A549 (cell line): Measurements from ENCODE around the gene PRSS12. TPM values are rescaled to one million over a fixed set of nuclear protein-coding genes. Genes with fewer than 3 reads are reported as not detected.

Experiments used
- ATAC-seq, 2 experiments: fragments of 200-7000 bp in 1 of 2; fragments of >200 bp in 1 of 2; cut with Nextera tagmentation in 1 of 2; cut with Tn5 transposase in 1 of 2; 3 replicates each; pipeline versions ENCODE4 v1.8.0 to v1.9.1; 2018 to 2020; ENCODE audit warnings: mild to moderate bottlenecking in 1 of 2, moderate library complexity in 1 of 2
- CTCF ChIA-PET: fragments of 300-600 bp; sonication (Branson Sonifier 250); formaldehyde crosslinking; extraction: SDS; loops from one replicate; lab custom pipeline; 2021; ENCODE audit warnings: antibody characterized with exemption, inconsistent platforms; lab: Yijun Ruan, JAX
- POLR2A ChIA-PET: fragments of 350-600 bp; formaldehyde crosslinking; extraction: SDS; loops from one replicate; lab custom pipeline; 2021; ENCODE audit warnings: antibody characterized with exemption, inconsistent platforms; lab: Yijun Ruan, JAX
- DNase-seq, 2 experiments: peaks; one replicate each; pipeline versions ENCODE4 v3.0.0 to v3.0.0-alpha.2; 2011 to 2016; ENCODE audit warnings: low read depth in 1 of 2, low spot score in 1 of 2
- FAIRE-seq: peaks from 2 replicates; lab custom pipeline; 2011; peaks lifted over from hg19 to GRCh38; lab: Jason Lieb, UNC
- H3K27ac ChIP-seq, 2 experiments: fragments of >200 bp; sonication (Bioruptor Twin); formaldehyde crosslinking; 3 replicates each; pipeline ENCODE4 v1.5.1; 2016 to 2017
- H3K4me1 ChIP-seq: fragments of >200 bp; sonication (Bioruptor Twin); formaldehyde crosslinking; 3 replicates; pipeline ENCODE4 v1.6.1; 2016
- H3K4me2 ChIP-seq: fragments of >200 bp; sonication (Bioruptor Twin); formaldehyde crosslinking; 3 replicates; pipeline ENCODE4 v1.6.1; 2016
- H3K4me3 ChIP-seq: fragments of >200 bp; sonication (Bioruptor Twin); formaldehyde crosslinking; 3 replicates; pipeline ENCODE4 v1.5.1; 2016
- H3K9me3 ChIP-seq: fragments of >200 bp; sonication (Bioruptor Twin); formaldehyde crosslinking; 3 replicates; pipeline ENCODE4 v1.6.1; 2016
- BHLHE40 ChIP-seq: IDR thresholded peaks from 2 replicates; pipeline ENCODE4 v1.6.1; 2012; ENCODE audit warnings: low read depth, low read length, inconsistent platforms
- CBX2 ChIP-seq: fragments of 200-600 bp; sonication (generic); IDR thresholded peaks from 2 replicates; pipeline ENCODE4 v1.6.1; 2016; ENCODE audit warnings: low read depth, mild to moderate bottlenecking, borderline replicate concordance
- CBX8 ChIP-seq: fragments of 200-600 bp; sonication (generic); IDR thresholded peaks from 2 replicates; pipeline ENCODE4 v1.6.1; 2016
- CHD4 ChIP-seq: fragments of 200-600 bp; sonication (generic); IDR thresholded peaks from 2 replicates; pipeline ENCODE4 v1.6.1; 2016; ENCODE audit warnings: antibody characterized with exemption, mild to moderate bottlenecking, borderline replicate concordance
- E2F6 ChIP-seq: IDR thresholded peaks from 2 replicates; pipeline ENCODE4 v1.6.1; 2012; ENCODE audit warnings: low read depth, borderline replicate concordance
- EHF ChIP-seq: fragments of 250-450 bp; sonication (Bioruptor Pico); IDR thresholded peaks from 2 replicates; pipeline ENCODE4 v1.5.0; 2020; ENCODE audit warnings: mild to moderate bottlenecking
- EHMT2 ChIP-seq: fragments of 200-600 bp; sonication (generic); IDR thresholded peaks from 2 replicates; pipeline ENCODE4 v1.6.1; 2016; ENCODE audit warnings: antibody characterized with exemption, low read depth, mild to moderate bottlenecking, moderate library complexity
- EP300 ChIP-seq, 2 experiments: fragments of >200 bp; sonication (Bioruptor Twin); formaldehyde crosslinking; IDR thresholded peaks; 2 replicates in 1 of 2; 3 replicates in 1 of 2; pipeline ENCODE4 v1.6.1; 2016 to 2017
- FOSL2 ChIP-seq, 2 experiments: fragments of 450-650 bp in 1 of 2; fragments of >200 bp in 1 of 2; sonication (Bioruptor Twin) in 1 of 2; formaldehyde crosslinking; IDR thresholded peaks; 2 replicates each; pipeline versions ENCODE4 v1.5.0 to v1.6.1; 2016 to 2020; ENCODE audit warnings: mild to moderate bottlenecking in 1 of 2, moderate library complexity in 1 of 2
- HOXA7 ChIP-seq: fragments of 250-450 bp; sonication (Bioruptor Pico); IDR thresholded peaks from 2 replicates; pipeline ENCODE4 v1.5.0; 2020; ENCODE audit warnings: mild to moderate bottlenecking, moderate library complexity
- HOXB13 ChIP-seq: fragments of 250-450 bp; sonication (Bioruptor Pico); IDR thresholded peaks from 2 replicates; pipeline ENCODE4 v1.5.0; 2020; ENCODE audit warnings: low read depth, mild to moderate bottlenecking, moderate library complexity
- HOXB5 ChIP-seq: fragments of 250-450 bp; sonication (Bioruptor Pico); IDR thresholded peaks from 2 replicates; pipeline ENCODE4 v1.5.0; 2020; ENCODE audit warnings: mild to moderate bottlenecking, moderate library complexity
- JUNB ChIP-seq: fragments of >200 bp; sonication (Bioruptor Twin); formaldehyde crosslinking; IDR thresholded peaks from 2 replicates; pipeline ENCODE4 v1.6.1; 2016
- KDM1A ChIP-seq: fragments of 200-600 bp; sonication (generic); IDR thresholded peaks from 2 replicates; pipeline ENCODE4 v1.6.1; 2016; ENCODE audit warnings: low read depth, mild to moderate bottlenecking
- KDM5A ChIP-seq: fragments of 200-600 bp; sonication (generic); IDR thresholded peaks from 2 replicates; pipeline ENCODE4 v1.6.1; 2016; ENCODE audit warnings: antibody characterized with exemption, mild to moderate bottlenecking
- MAFK ChIP-seq: fragments of 450-650 bp; IDR thresholded peaks from 2 replicates; pipeline ENCODE4 v1.6.1; 2014; ENCODE audit not compliant: partially characterized antibody
- NFE2L2 ChIP-seq: fragments of 150-350 bp; conservative IDR thresholded peaks from 2 replicates; pipeline ENCODE4 v1.6.1; 2014; ENCODE audit warnings: low read length
- NR3C1 ChIP-seq: fragments of >200 bp; sonication (Bioruptor Twin); formaldehyde crosslinking; IDR thresholded peaks from 3 replicates; pipeline ENCODE4 v1.6.1; 2017
- POLR2A ChIP-seq: IDR thresholded peaks from 2 replicates; pipeline ENCODE4 v1.6.1; 2012; ENCODE audit warnings: mild to moderate bottlenecking, low read length
- POLR2AphosphoS2 ChIP-seq: conservative IDR thresholded peaks from 2 replicates; pipeline ENCODE4 v1.6.1; 2012; ENCODE audit warnings: low read length, improper control_type of control experiment, inconsistent platforms
- REST ChIP-seq: fragments of 200-600 bp; sonication (generic); IDR thresholded peaks from 2 replicates; pipeline ENCODE4 v1.6.1; 2016; ENCODE audit warnings: antibody characterized with exemption, mild to moderate bottlenecking, moderate library complexity
- RFX5 ChIP-seq: fragments of 450-650 bp; IDR thresholded peaks from 2 replicates; pipeline ENCODE4 v1.7.1; 2014; ENCODE audit warnings: antibody characterized with exemption, mild to moderate bottlenecking, moderate library complexity
- RNF2 ChIP-seq: fragments of 200-600 bp; sonication (generic); IDR thresholded peaks from 2 replicates; pipeline ENCODE4 v1.6.1; 2016; ENCODE audit warnings: low read depth, mild to moderate bottlenecking, antibody characterized with exemption, moderate library complexity, borderline replicate concordance
- SMC3 ChIP-seq: fragments of >200 bp; sonication (Bioruptor Twin); formaldehyde crosslinking; IDR thresholded peaks from 3 replicates; pipeline ENCODE4 v1.6.1; 2018; ENCODE audit warnings: inconsistent platforms
- ZFP36 ChIP-seq: fragments of 450-650 bp; IDR thresholded peaks from 2 replicates; pipeline ENCODE4 v1.6.1; 2014; ENCODE audit warnings: borderline replicate concordance; ENCODE audit not compliant: partially characterized antibody
- WGBS: methylation state at CpG from one replicate; pipeline ENCODE4 v1.1.6; 2017; ENCODE audit errors: missing lambda C conversion rate; 5-methylcytosine and 5-hydroxymethylcytosine counted together
- polyA plus RNA-seq, 4 experiments: library from polyadenylated mRNA; depleted of rRNA in 3 of 4; stranded (reverse); fragments of >200 nt; fragmentation: RNase III in 1 of 4; extraction: RNeasy Plus Mini Kit Qiagen cat#74134 plus additional on column Dnase treatment in 1 of 4; gene quantifications; 2 replicates in 3 of 4; 3 replicates in 1 of 4; pipeline ENCODE4 v1.2.3, GENCODE V29; 2011 to 2017
- TF ChIP-seq, protein P1 (sequence below): fragments of >200 bp; sonication (Bioruptor Twin); formaldehyde crosslinking; IDR thresholded peaks from 3 replicates; pipeline ENCODE4 v1.6.1; 2016
- TF ChIP-seq, protein P2 (sequence below): fragments of 150-350 bp; IDR thresholded peaks from 2 replicates; pipeline ENCODE4 v1.6.1; 2014; ENCODE audit warnings: low read depth, mild to moderate bottlenecking, low read length

PRSS12 gene
- polyA plus RNA-seq, 2 of the 4 experiments (the other 2 are of a cell fraction): 0.34 to 0.36 TPM

DNA sequence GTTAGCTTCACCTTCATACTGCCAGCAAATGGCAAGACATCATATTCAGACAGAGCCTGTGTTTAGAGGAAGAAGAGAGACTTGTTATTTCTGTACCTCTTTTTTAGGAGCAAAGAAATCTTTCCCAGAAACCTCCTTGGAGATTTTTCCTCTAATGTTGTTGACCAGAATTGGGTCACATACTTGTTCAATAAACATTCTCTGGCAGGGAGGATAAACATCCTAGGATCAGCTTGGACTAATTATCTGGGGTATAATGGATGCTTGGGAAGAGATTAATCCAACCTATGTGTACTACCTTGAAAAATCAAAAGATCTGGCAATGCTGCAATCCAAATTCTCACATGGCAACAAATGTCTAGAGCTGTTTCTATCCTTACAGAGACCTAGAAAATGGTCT is 8.4 kb upstream of the PRSS12 start:
- H3K27ac ChIP-seq: no peak overlapping the region
- DNase-seq (no peak), FAIRE-seq (no peak), ATAC-seq (no peak)
- no peak overlapping the region for H3K4me3 ChIP-seq
- ChIA-PET POLR2A (no interaction called here), CTCF (interaction anchor here (3.6 kb wide), 1 partner anchor 8 kb away, joined by 13 read pairs; the partner anchor contains the start of gene PRSS12)
- no peak for TF ChIP-seq KDM1A
- TF ChIP-seq POLR2AphosphoS2: no peak
- no peak for TF ChIP-seq POLR2A
- no peak for TF ChIP-seq EP300 (IDR thresholded peaks at IDR 0.05)
- TF ChIP-seq, protein P1, sequence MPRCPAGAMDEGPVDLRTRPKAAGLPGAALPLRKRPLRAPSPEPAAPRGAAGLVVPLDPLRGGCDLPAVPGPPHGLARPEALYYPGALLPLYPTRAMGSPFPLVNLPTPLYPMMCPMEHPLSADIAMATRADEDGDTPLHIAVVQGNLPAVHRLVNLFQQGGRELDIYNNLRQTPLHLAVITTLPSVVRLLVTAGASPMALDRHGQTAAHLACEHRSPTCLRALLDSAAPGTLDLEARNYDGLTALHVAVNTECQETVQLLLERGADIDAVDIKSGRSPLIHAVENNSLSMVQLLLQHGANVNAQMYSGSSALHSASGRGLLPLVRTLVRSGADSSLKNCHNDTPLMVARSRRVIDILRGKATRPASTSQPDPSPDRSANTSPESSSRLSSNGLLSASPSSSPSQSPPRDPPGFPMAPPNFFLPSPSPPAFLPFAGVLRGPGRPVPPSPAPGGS: no peak
- no peak for TF ChIP-seq CHD4
- TF ChIP-seq E2F6: no peak
- TF ChIP-seq HOXB13 (CRISPR knock-in tag): no peak
- no peak for TF ChIP-seq CBX2
- no peak for TF ChIP-seq NR3C1
- no peak for TF ChIP-seq REST
- no peak for TF ChIP-seq HOXA7 (CRISPR knock-in tag)
- no peak for TF ChIP-seq JUNB
- TF ChIP-seq RNF2: no peak
- no peak for TF ChIP-seq BHLHE40
- TF ChIP-seq HOXB5: no peak
- TF ChIP-seq EHF: no peak
- no peak for TF ChIP-seq RFX5
- TF ChIP-seq NFE2L2: no peak
- H3K9me3 ChIP-seq: no peaks in the 10 kb centered on the region
- no peak overlapping the region for H3K4me2 ChIP-seq
- no peaks in the 10 kb centered on the region for H3K4me1 ChIP-seq

- DNase-seq: no peak
- Histone ChIP-seq H3K4me1 (no peaks in the 10 kb centered on the region), H3K27ac (no peak overlapping the region), H3K4me3 (no peak overlapping the region), H3K4me2 (no peak overlapping the region), H3K9me3 (no peaks in the 10 kb centered on the region)
- TF ChIP-seq EHF (no peak), ZFP36 (no peak), BHLHE40 (no peak), MAFK (no peak), CBX8 (no peak), NR3C1 (no peak), E2F6 (no peak), RNF2 (no peak), FOSL2 (IDR thresholded peaks at IDR 0.05) (no peak), FOSL2 (CRISPR knock-in tag; IDR thresholded peaks at IDR 0.05) (no peak), SMC3 (no peak), KDM5A (no peak), EHMT2 (no peak), RFX5 (no peak)
- TF ChIP-seq, protein P2, sequence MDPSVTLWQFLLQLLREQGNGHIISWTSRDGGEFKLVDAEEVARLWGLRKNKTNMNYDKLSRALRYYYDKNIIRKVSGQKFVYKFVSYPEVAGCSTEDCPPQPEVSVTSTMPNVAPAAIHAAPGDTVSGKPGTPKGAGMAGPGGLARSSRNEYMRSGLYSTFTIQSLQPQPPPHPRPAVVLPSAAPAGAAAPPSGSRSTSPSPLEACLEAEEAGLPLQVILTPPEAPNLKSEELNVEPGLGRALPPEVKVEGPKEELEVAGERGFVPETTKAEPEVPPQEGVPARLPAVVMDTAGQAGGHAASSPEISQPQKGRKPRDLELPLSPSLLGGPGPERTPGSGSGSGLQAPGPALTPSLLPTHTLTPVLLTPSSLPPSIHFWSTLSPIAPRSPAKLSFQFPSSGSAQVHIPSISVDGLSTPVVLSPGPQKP: no peak
- no peak for ATAC-seq
- ChIA-PET POLR2A (no interaction called here), CTCF (interaction anchor here (0.6 to 0.7 kb wide), 2 partner anchors 211 to 813 kb away, joined by 3 to 5 read pairs; no protein-coding TSS in a partner anchor)
- FAIRE-seq: no peak
- WGBS: 15% methylated on average over 3 of the region's 3 CpGs
Observed at GRCh38 chr4:118360106-118360505, 7.3 kb upstream of the PRSS12 start.
